Gastrocnemius medialis (tissue), 4 donors: ENCODE results near the gene TOMM34. TPM values are rescaled to one million over a fixed set of nuclear protein-coding genes. Genes with fewer than 3 reads are reported as not detected.

Experiments used
- ATAC-seq, 2 donors: fragments of 150-250 bp; one replicate each; pipeline ENCODE4 v1.9.1; 2016
- DNase-seq, 2 donors: peaks; one replicate each; pipeline ENCODE4 v3.0.0-alpha.2; 2019
- H3K27ac ChIP-seq, 4 donors: fragments of 200-600 bp; sonication (generic); 1 replicate in 1 of 4; 2 replicates in 3 of 4; pipeline ENCODE4 v1.5.1; 2016 to 2018; ENCODE audit warnings: mild to moderate bottlenecking in 2 of 4, moderate library complexity in 1 of 4
- H3K27me3 ChIP-seq, 3 donors: fragments of 200-600 bp; sonication (generic) in 2 of 3; 1 replicate in 1 of 3; 2 replicates in 2 of 3; pipeline versions ENCODE4 v1.5.1 to v1.6.0; 2016 to 2019; ENCODE audit warnings: mild to moderate bottlenecking in 1 of 3, moderate library complexity in 1 of 3
- H3K36me3 ChIP-seq, 2 donors: fragments of 200-600 bp; sonication (generic) in 1 of 2; one replicate each; pipeline ENCODE4 v1.5.1; 2017 to 2018
- H3K4me1 ChIP-seq, 2 donors: fragments of 200-600 bp; sonication (generic) in 1 of 2; one replicate each; pipeline ENCODE4 v1.5.1; 2016 to 2017; ENCODE audit warnings: mild to moderate bottlenecking in 2 of 2
- H3K4me3 ChIP-seq, 4 donors: fragments of 200-600 bp; sonication (generic) in 3 of 4; 1 replicate in 1 of 4; 2 replicates in 3 of 4; pipeline ENCODE4 v1.5.1; 2016 to 2019; ENCODE audit warnings: mild to moderate bottlenecking in 2 of 4
- H3K9me3 ChIP-seq, 3 donors: fragments of 200-600 bp; sonication (generic) in 2 of 3; 1 replicate in 1 of 3; 2 replicates in 2 of 3; pipeline ENCODE4 v1.5.1; 2016 to 2019
- CTCF ChIP-seq, 5 experiments: fragments of 450-650 bp in 3 of 5; fragments of 200-600 bp in 2 of 5; sonication (generic) in 2 of 5; IDR thresholded peaks in 4 of 5; conservative IDR thresholded peaks in 1 of 5; 1 replicate in 4 of 5; 2 replicates in 1 of 5; pipeline ENCODE4 v1.5.1; 2016 to 2019; ENCODE audit warnings: antibody characterized with exemption in 5 of 5, mild to moderate bottlenecking in 3 of 5, moderate library complexity in 3 of 5
- POLR2A ChIP-seq, 2 donors: fragments of 450-650 bp; IDR thresholded peaks; one replicate each; pipeline ENCODE4 v1.6.1; 2017; ENCODE audit warnings: antibody characterized with exemption in 2 of 2, mild to moderate bottlenecking in 2 of 2, moderate library complexity in 2 of 2
- in situ Hi-C, 4 donors: fragments of 200-750 bp; cut with MboI; loops; one replicate each; pipeline versions ENCODE4 v1.15.0 to v1.8.0; 2017; ENCODE audit warnings: low sequenced_read_pairs in 4 of 4
- intact Hi-C: fragments of 100-400 bp; cut with DNase I; formaldehyde crosslinking; loops from one replicate; pipeline ENCODE4 v1.15.1; 2023; ENCODE audit warnings: low total_unique reads
- total RNA-seq, 4 donors: library from RNA; depleted of rRNA; stranded (reverse); fragments of >200 nt; gene quantifications; one replicate each; pipeline versions ENCODE4 v1.1.0 to v1.2.3, GENCODE V29; 2016

TOMM34 gene
- total RNA-seq, 4 donors from 2014 or later: 9.8 to 19.2 (median 17.0) TPM

GRCh38 chr20:44917399-44917798 lies 42.8 kb downstream of the TOMM34 start:
- no peak overlapping the region for H3K27ac ChIP-seq
- in situ Hi-C loops: no loop called here
- DNase-seq: no peak
- ATAC-seq: no peak
- no peaks in the 10 kb centered on the region for H3K27me3 ChIP-seq
- no peaks in the 10 kb centered on the region for H3K9me3 ChIP-seq
- no peak for TF ChIP-seq POLR2A (IDR thresholded peaks at IDR 0.05)
- TF ChIP-seq CTCF (IDR thresholded peaks at IDR 0.05 in 4 of 5, conservative IDR thresholded peaks at IDR 0.05 in 1 of 5): no peak
- no peaks in the 10 kb centered on the region for H3K36me3 ChIP-seq
- H3K4me3 ChIP-seq: no peak overlapping the region
- intact Hi-C loops: no loop called here
- H3K4me1 ChIP-seq: no peaks in the 10 kb centered on the region

- H3K36me3 ChIP-seq: no peaks in the 10 kb centered on the region
- ATAC-seq (no peak), DNase-seq (no peak)
- H3K27ac ChIP-seq: no peak overlapping the region
- H3K4me3 ChIP-seq: no peak overlapping the region
- H3K27me3 ChIP-seq: no peaks in the 10 kb centered on the region
- intact Hi-C loops: no loop called here
- H3K4me1 ChIP-seq: no peaks in the 10 kb centered on the region
- in situ Hi-C loops: no loop called here
- no peaks in the 10 kb centered on the region for H3K9me3 ChIP-seq
- TF ChIP-seq POLR2A (IDR thresholded peaks at IDR 0.05) (no peak), CTCF (IDR thresholded peaks at IDR 0.05 in 4 of 5, conservative IDR thresholded peaks at IDR 0.05 in 1 of 5) (no peak)
These were observed 43.6 kb downstream of the TOMM34 start for GRCh38 chr20:44916586-44916985.

- Histone ChIP-seq H3K4me3 (no peak overlapping the region), H3K27ac (no peak overlapping the region), H3K4me1 (peaks cover 0 to 3% of the 10 kb centered on the region in 2 donors), H3K27me3 (no peaks in the 10 kb centered on the region), H3K36me3 (no peaks in the 10 kb centered on the region), H3K9me3 (no peaks in the 10 kb centered on the region)
- DNase-seq (no peak), ATAC-seq (no peak)
- in situ Hi-C loops: no loop called here
- intact Hi-C loops: no loop called here
- no peak for TF ChIP-seq POLR2A (IDR thresholded peaks at IDR 0.05)
- TF ChIP-seq CTCF (IDR thresholded peaks at IDR 0.05 in 4 of 5, conservative IDR thresholded peaks at IDR 0.05 in 1 of 5): no peak
These were observed 45.3 kb downstream of the TOMM34 start for GRCh38 chr20:44914924-44915323.

GRCh38 chr20:44912189-44912588 lies 48.0 kb downstream of the TOMM34 start:
- no peaks in the 10 kb centered on the region for H3K9me3 ChIP-seq
- peaks cover 0 to 10% (median 9%) of the 10 kb centered on the region in 3 donors for H3K27me3 ChIP-seq
- H3K27ac ChIP-seq: no peak overlapping the region
- no peak overlapping the region for H3K4me3 ChIP-seq
- peaks cover 0 to 10% of the 10 kb centered on the region in 2 donors for H3K36me3 ChIP-seq
- ATAC-seq (no peak), DNase-seq (no peak)
- peaks cover 0 to 6% of the 10 kb centered on the region in 2 donors for H3K4me1 ChIP-seq
- TF ChIP-seq POLR2A (IDR thresholded peaks at IDR 0.05) (no peak), CTCF (IDR thresholded peaks at IDR 0.05 in 4 of 5, conservative IDR thresholded peaks at IDR 0.05 in 1 of 5) (no peak)
- in situ Hi-C loops: no loop called here
- intact Hi-C loops: no loop called here

GRCh38 chr20:44911264-44911921 lies 48.8 kb downstream of the TOMM34 start:
- no peak for DNase-seq
- intact Hi-C loops: no loop called here
- in situ Hi-C loops: no loop called here
- peaks cover 0 to 10% (median 9%) of the 10 kb centered on the region in 3 donors for H3K27me3 ChIP-seq
- no peak overlapping the region for H3K27ac ChIP-seq
- no peak overlapping the region for H3K4me3 ChIP-seq
- no peak for ATAC-seq
- H3K36me3 ChIP-seq: peaks cover 0 to 18% of the 10 kb centered on the region in 2 donors
- H3K9me3 ChIP-seq: no peaks in the 10 kb centered on the region
- peaks cover 0 to 6% of the 10 kb centered on the region in 2 donors for H3K4me1 ChIP-seq
- TF ChIP-seq POLR2A (IDR thresholded peaks at IDR 0.05) (no peak), CTCF (IDR thresholded peaks at IDR 0.05 in 4 of 5, conservative IDR thresholded peaks at IDR 0.05 in 1 of 5) (no peak)
